H1 (cell line): ENCODE measurements around the gene LIPG. TPM values are rescaled to one million over a fixed set of nuclear protein-coding genes. Genes with fewer than 3 reads are reported as not detected.

ENCODE experiments used
- CTCF ChIA-PET: fragments of 300-600 bp; sonication (Branson Sonifier 250); formaldehyde crosslinking; loops from one replicate; lab custom pipeline; 2021; ENCODE audit not compliant: partially characterized antibody; lab: Charles Lee
- POLR2A ChIA-PET: fragments of 300-600 bp; sonication (Branson Sonifier 250); formaldehyde crosslinking; loops from one replicate; lab custom pipeline; 2021; ENCODE audit warnings: inconsistent platforms; ENCODE audit not compliant: partially characterized antibody; lab: Charles Lee
- DNase-seq, 2 experiments: peaks; one replicate each; pipeline versions ENCODE4 v3.0.0 to v3.0.0-alpha.2; 2010 to 2022; ENCODE audit warnings: low spot score in 2 of 2, low read depth in 1 of 2, mixed read lengths in 1 of 2
- FAIRE-seq: peaks from 2 replicates; lab custom pipeline; 2011; peaks lifted over from hg19 to GRCh38; lab: Jason Lieb, UNC
- H2AFZ ChIP-seq: 2 replicates; pipeline ENCODE4 v1.8.1; 2012; ENCODE audit warnings: low read length, inconsistent platforms
- H2AK5ac ChIP-seq: 2 replicates; pipeline ENCODE4 v1.6.1; 2013; ENCODE audit warnings: low read depth, low read length
- H2BK120ac ChIP-seq: replicated peaks from 2 replicates; pipeline ENCODE3; 2013; ENCODE audit warnings: low read depth, low read length, inconsistent platforms
- H2BK12ac ChIP-seq: 2 replicates; pipeline ENCODE4 v1.6.1; 2013; ENCODE audit warnings: low read depth, low read length
- H2BK15ac ChIP-seq: 2 replicates; pipeline ENCODE4 v1.6.1; 2013; ENCODE audit warnings: low read length
- H2BK20ac ChIP-seq: 2 replicates; pipeline ENCODE4 v1.6.1; 2013; ENCODE audit warnings: low read length
- H2BK5ac ChIP-seq: 2 replicates; pipeline ENCODE4 v1.6.1; 2013; ENCODE audit warnings: low read depth, low read length
- H3K14ac ChIP-seq: 2 replicates; pipeline ENCODE4 v1.6.1; 2013; ENCODE audit warnings: inconsistent platforms; ENCODE audit not compliant: insufficient read length
- H3K18ac ChIP-seq: 2 replicates; pipeline ENCODE4 v1.6.1; 2013; ENCODE audit warnings: low read length; ENCODE audit errors: extremely low read depth
- H3K23ac ChIP-seq: 2 replicates; pipeline ENCODE4 v1.6.1; 2013; ENCODE audit warnings: inconsistent platforms; ENCODE audit not compliant: insufficient read length
- H3K23me2 ChIP-seq: 2 replicates; pipeline ENCODE4 v1.6.1; 2013; ENCODE audit warnings: low read depth, low read length
- H3K27ac ChIP-seq: 2 replicates; pipeline ENCODE4 v1.6.1; 2011; ENCODE audit warnings: low read depth, low read length, inconsistent platforms
- H3K27me3 ChIP-seq, 4 experiments: replicated peaks in 1 of 4; 1 replicate in 1 of 4; 2 replicates in 3 of 4; pipeline versions ENCODE4 v1.6.1 to v1.8.1; 2011 to 2013; ENCODE audit warnings: low read length in 3 of 4, mild to moderate bottlenecking in 3 of 4, inconsistent platforms in 2 of 4, mixed read lengths in 2 of 4, moderate library complexity in 1 of 4; ENCODE audit not compliant: control insufficient read depth in 3 of 4, insufficient read depth in 3 of 4; ENCODE audit errors: extremely low read depth in 1 of 4
- H3K36me3 ChIP-seq, 4 experiments: 2 replicates each; pipeline versions ENCODE4 v1.6.1 to v1.8.1; 2011 to 2013; ENCODE audit warnings: mild to moderate bottlenecking in 4 of 4, low read length in 3 of 4, moderate library complexity in 2 of 4, control low read depth in 1 of 4, inconsistent platforms in 1 of 4; ENCODE audit not compliant: insufficient read depth in 4 of 4, control insufficient read depth in 2 of 4
- H3K4ac ChIP-seq: replicated peaks from 2 replicates; pipeline ENCODE3; 2013; ENCODE audit warnings: low read length, low read depth, mixed read lengths, inconsistent platforms; ENCODE audit not compliant: insufficient read length
- H3K4me1 ChIP-seq, 4 experiments: replicated peaks in 1 of 4; 1 replicate in 1 of 4; 2 replicates in 3 of 4; pipeline versions ENCODE4 v1.6.1 to v1.8.1; 2011 to 2013; ENCODE audit warnings: low read length in 3 of 4, inconsistent platforms in 2 of 4, mixed read lengths in 1 of 4; ENCODE audit not compliant: insufficient read depth in 4 of 4, control insufficient read depth in 3 of 4
- H3K4me2 ChIP-seq, 2 experiments: 2 replicates each; pipeline versions ENCODE4 v1.6.1 to v1.8.1; 2011 to 2013; ENCODE audit warnings: low read depth in 2 of 2, low read length in 2 of 2, control low read depth in 1 of 2, inconsistent platforms in 1 of 2, mild to moderate bottlenecking in 1 of 2; ENCODE audit not compliant: insufficient read depth in 1 of 2
- H3K4me3 ChIP-seq, 4 experiments: fragments of 200-600, 300-600 bp in 1 of 4; sonication (generic), shearing (Covaris generic), sonication (Bioruptor Twin) in 1 of 4; 2 replicates each; pipeline versions ENCODE4 v1.5.1 to v1.8.1; 2011 to 2016; ENCODE audit warnings: low read length in 4 of 4, low read depth in 3 of 4, control low read depth in 2 of 4, inconsistent platforms in 2 of 4, mild to moderate bottlenecking in 2 of 4, mixed read lengths in 1 of 4, moderate library complexity in 1 of 4; ENCODE audit not compliant: insufficient read depth in 2 of 4; ENCODE audit errors: extremely low read depth in 1 of 4
- H3K56ac ChIP-seq: replicated peaks from 2 replicates; pipeline ENCODE3; 2013; ENCODE audit warnings: low read depth, mild to moderate bottlenecking, mixed read lengths, low read length, inconsistent platforms; ENCODE audit not compliant: insufficient read length
- H3K79me1 ChIP-seq: 2 replicates; pipeline ENCODE4 v1.6.1; 2013; ENCODE audit warnings: low read depth, low read length, control low read depth
- H3K79me2 ChIP-seq, 2 experiments: 2 replicates each; pipeline versions ENCODE4 v1.6.1 to v1.8.1; 2012 to 2013; ENCODE audit warnings: low read length in 2 of 2, mild to moderate bottlenecking in 2 of 2, inconsistent platforms in 1 of 2; ENCODE audit not compliant: insufficient read depth in 2 of 2, control insufficient read depth in 1 of 2
- H3K9ac ChIP-seq, 4 experiments: replicated peaks in 1 of 4; 1 replicate in 1 of 4; 2 replicates in 3 of 4; pipeline versions ENCODE4 v1.6.1 to v1.8.1; 2011 to 2013; ENCODE audit warnings: low read depth in 3 of 4, low read length in 3 of 4, control low read depth in 2 of 4, mild to moderate bottlenecking in 2 of 4, moderate library complexity in 2 of 4, inconsistent platforms in 1 of 4; ENCODE audit errors: extremely low read depth in 1 of 4
- H3K9me3 ChIP-seq, 2 experiments: 2 replicates each; pipeline versions ENCODE4 v1.6.1 to v1.8.1; 2012 to 2013; ENCODE audit warnings: mild to moderate bottlenecking in 2 of 2, moderate library complexity in 2 of 2, control low read depth in 1 of 2, inconsistent platforms in 1 of 2, low read depth in 1 of 2, low read length in 1 of 2, mixed read lengths in 1 of 2; ENCODE audit not compliant: insufficient read depth in 2 of 2
- H4K20me1 ChIP-seq, 2 experiments: replicated peaks in 1 of 2; 2 replicates each; pipeline versions ENCODE3 to v1.8.1; 2011 to 2013; ENCODE audit warnings: inconsistent platforms in 2 of 2, low read length in 2 of 2, mild to moderate bottlenecking in 1 of 2; ENCODE audit not compliant: insufficient read depth in 2 of 2, control insufficient read depth in 1 of 2
- H4K5ac ChIP-seq: 2 replicates; pipeline ENCODE4 v1.6.1; 2013; ENCODE audit warnings: low read length, low read depth, mixed read lengths, inconsistent platforms; ENCODE audit not compliant: insufficient read length
- H4K8ac ChIP-seq: 2 replicates; pipeline ENCODE4 v1.8.0; 2013; ENCODE audit warnings: mild to moderate bottlenecking, moderate library complexity, low read length, inconsistent platforms; ENCODE audit not compliant: insufficient read depth; ENCODE audit errors: extremely low read depth
- H4K91ac ChIP-seq: replicated peaks from 2 replicates; pipeline ENCODE3; 2013; ENCODE audit warnings: low read length, mixed read lengths, inconsistent platforms; ENCODE audit not compliant: insufficient read length
- BRCA1 ChIP-seq: IDR thresholded peaks from 2 replicates; pipeline ENCODE4 v1.6.1; 2012; ENCODE audit warnings: low read depth, low read length, improper control_type of control experiment
- CREB1 ChIP-seq: IDR thresholded peaks from 2 replicates; pipeline ENCODE4 v1.6.1; 2012; ENCODE audit warnings: inconsistent platforms
- EZH2 ChIP-seq: fragments of 200-600 bp; sonication (generic); IDR thresholded peaks from 2 replicates; pipeline ENCODE4 v1.7.1; 2012; ENCODE audit warnings: low read depth, mild to moderate bottlenecking, moderate library complexity, low read length, inconsistent platforms; ENCODE audit not compliant: severe bottlenecking
- KDM4A ChIP-seq: IDR thresholded peaks from one replicate; pipeline ENCODE4 v1.7.1; 2012; ENCODE audit warnings: low read depth, mild to moderate bottlenecking, moderate library complexity, low read length, inconsistent platforms; ENCODE audit not compliant: severe bottlenecking
- POLR2A ChIP-seq, 2 experiments: IDR thresholded peaks; 1 replicate in 1 of 2; 2 replicates in 1 of 2; pipeline ENCODE4 v1.6.1; 2011; ENCODE audit warnings: low read depth in 2 of 2, low read length in 2 of 2, mild to moderate bottlenecking in 2 of 2; ENCODE audit errors: control extremely low read depth in 1 of 2
- RNF2 ChIP-seq: fragments of 200-900, 300-1000 bp; sonication (generic); IDR thresholded peaks from 2 replicates; pipeline ENCODE4 v1.7.1; 2016; ENCODE audit warnings: borderline replicate concordance, low read depth, mild to moderate bottlenecking, antibody characterized with exemption, low read length; ENCODE audit not compliant: poor library complexity, severe bottlenecking; ENCODE audit errors: missing control alignments
- SAP30 ChIP-seq: fragments of 300-600 bp; sonication (generic); IDR thresholded peaks from 2 replicates; pipeline ENCODE4 v1.7.1; 2012; ENCODE audit warnings: low read length, moderate library complexity, mild to moderate bottlenecking, inconsistent platforms; ENCODE audit not compliant: insufficient read depth, insufficient replicate concordance
- SIX5 ChIP-seq: IDR thresholded peaks from 2 replicates; pipeline ENCODE4 v1.6.1; 2011; ENCODE audit warnings: mild to moderate bottlenecking, low read depth, low read length
- SP1 ChIP-seq: IDR thresholded peaks from 2 replicates; pipeline ENCODE4 v1.6.1; 2011; ENCODE audit warnings: low read depth, low read length
- SP2 ChIP-seq: IDR thresholded peaks from 2 replicates; pipeline ENCODE4 v1.6.1; 2012; ENCODE audit warnings: mild to moderate bottlenecking, low read length, inconsistent platforms
- SP4 ChIP-seq: IDR thresholded peaks from 2 replicates; pipeline ENCODE4 v1.6.1; 2012; ENCODE audit warnings: low read length, inconsistent platforms
- SRF ChIP-seq: IDR thresholded peaks from 2 replicates; pipeline ENCODE4 v1.6.1; 2011; ENCODE audit warnings: mild to moderate bottlenecking, low read depth, low read length, moderate library complexity
- SUZ12 ChIP-seq: fragments of 200-600 bp; sonication (generic); IDR thresholded peaks from 2 replicates; pipeline ENCODE4 v1.6.1; 2012; ENCODE audit warnings: mild to moderate bottlenecking, inconsistent platforms, low read length, moderate library complexity, mixed read lengths
- USF2 ChIP-seq: IDR thresholded peaks from 2 replicates; pipeline ENCODE4 v1.6.1; 2011; ENCODE audit warnings: low read length, improper control_type of control experiment
- WGBS, 2 experiments: shearing (Covaris generic) in 1 of 2; methylation state at CpG; one replicate each; pipeline versions ENCODE4 v1.1.6 to v1.1.7; 2013 to 2015; ENCODE audit warnings: low lambda C conversion rate in 2 of 2, mixed read lengths in 2 of 2, inconsistent platforms in 1 of 2, low coverage in 1 of 2, missing lambda C conversion rate in 1 of 2; ENCODE audit not compliant: insufficient replicate concordance in 2 of 2, insufficient coverage in 1 of 2, insufficient read length in 1 of 2; ENCODE audit errors: extremely low coverage in 1 of 2, missing lambda C conversion rate in 1 of 2; 5-methylcytosine and 5-hydroxymethylcytosine counted together
- polyA plus RNA-seq, 7 experiments: library from polyadenylated mRNA; depleted of rRNA in 3 of 7; stranded (reverse) in 5 of 7; unstranded in 2 of 7; fragments of >200 nt in 5 of 7; fragments of 200-250 nt in 2 of 7; gene quantifications; 1 replicate in 5 of 7; 2 replicates in 1 of 7; 4 replicates in 1 of 7; pipeline versions ENCODE4 v1.2.1 to v1.2.3, GENCODE V29; 2011 to 2013; ENCODE audit warnings: missing spikeins in 2 of 7, mixed read lengths in 2 of 7
- total RNA-seq: library from RNA; stranded (reverse); fragmentation: NEBNext Ultra II Directional; extraction: Animal tissue kit (Norgen Biotek cat#: 25700); gene quantifications from 2 replicates; pipeline ENCODE4 v1.2.1, GENCODE V29; 2021

Gene LIPG
- total and polyA plus RNA-seq, 2 of the 8 experiments (the other 6 are each of a cell fraction or from before 2014, with no cell fraction given) = 9.2 to 9.8 TPM

GRCh38 chr18:49546278-49546677, 15.6 kb upstream of the LIPG start:
- no peak overlapping the region for H3K23ac ChIP-seq
- ChIA-PET POLR2A (interaction anchor here (0.5 to 1.4 kb wide), 2 partner anchors 14 to 27 kb away, joined by 3 to 4 read pairs; no protein-coding TSS in a partner anchor), CTCF (interaction anchor here (1.3 to 1.6 kb wide), 2 partner anchors 23 to 36 kb away, joined by 3 to 7 read pairs; no protein-coding TSS in a partner anchor)
- H3K23me2 ChIP-seq = no peaks in the 10 kb centered on the region; the same call in 1 of the 2 replicates
- H2BK5ac ChIP-seq = no peak overlapping the region
- no peak overlapping the region for H2BK120ac ChIP-seq
- H2AFZ ChIP-seq = no peak overlapping the region
- H3K14ac ChIP-seq = no peak overlapping the region
- no peaks in the 10 kb centered on the region for H3K4me1 ChIP-seq
- H3K9me3 ChIP-seq = no peaks in the 10 kb centered on the region
- DNase-seq (no peak), FAIRE-seq (no peak)
- H2BK15ac ChIP-seq = no peak overlapping the region
- no peak overlapping the region for H3K4me3 ChIP-seq
- no peak overlapping the region for H4K8ac ChIP-seq
- 93% methylated on average over 1 of the region's 1 CpG; no CpG with 5 or more reads in 1 of the 2 experiments for WGBS, 2 experiments
- H3K27ac ChIP-seq = no peak overlapping the region
- H3K56ac ChIP-seq = no peak overlapping the region
- no peak overlapping the region for H3K4me2 ChIP-seq
- no peak overlapping the region for H4K91ac ChIP-seq
- H2BK20ac ChIP-seq = no peak overlapping the region
- no peaks in the 10 kb centered on the region for H3K79me2 ChIP-seq
- H4K5ac ChIP-seq = no peak overlapping the region
- H3K36me3 ChIP-seq = no peaks in the 10 kb centered on the region
- no peaks in the 10 kb centered on the region for H4K20me1 ChIP-seq
- no peaks in the 10 kb centered on the region for H3K79me1 ChIP-seq
- no peak overlapping the region for H3K18ac ChIP-seq
- H2BK12ac ChIP-seq = no peak overlapping the region
- no peak overlapping the region for H3K9ac ChIP-seq
- H2AK5ac ChIP-seq = no peak overlapping the region
- H3K4ac ChIP-seq = no peak overlapping the region
- no peaks in the 10 kb centered on the region for H3K27me3 ChIP-seq
- TF ChIP-seq SP4 (no peak), SP1 (no peak), KDM4A (no peak), CREB1 (no peak), EZH2 (no peak), POLR2A (IDR thresholded peaks at IDR 0.05; ENCODE audit: control extremely low read depth in 1 of 2, low read depth in 2 of 2, low read length in 2 of 2) (no peak), SAP30 (no peak), BRCA1 (no peak), RNF2 (no peak), SUZ12 (no peak), SRF (no peak), SP2 (no peak), USF2 (no peak), SIX5 (no peak)
